Thyroid gland (tissue), 4 donors: ENCODE results near the gene MAST4.

Experiments
- POLR2A ChIP-seq, 2 donors: fragments of 450-650 bp; IDR thresholded peaks; one replicate each; pipeline ENCODE4 v1.6.1; 2017; ENCODE audit warnings: antibody characterized with exemption in 2 of 2, mild to moderate bottlenecking in 2 of 2, moderate library complexity in 1 of 2
- TF ChIP-seq, protein P1 (sequence below), 6 experiments: fragments of 200-600 bp in 3 of 6; fragments of 450-650 bp in 3 of 6; sonication (generic) in 3 of 6; IDR thresholded peaks; one replicate each; pipeline ENCODE4 v1.5.1; 2016 to 2019; ENCODE audit warnings: antibody characterized with exemption in 6 of 6, mild to moderate bottlenecking in 2 of 6, inconsistent platforms in 1 of 6, moderate library complexity in 1 of 6

DNA sequence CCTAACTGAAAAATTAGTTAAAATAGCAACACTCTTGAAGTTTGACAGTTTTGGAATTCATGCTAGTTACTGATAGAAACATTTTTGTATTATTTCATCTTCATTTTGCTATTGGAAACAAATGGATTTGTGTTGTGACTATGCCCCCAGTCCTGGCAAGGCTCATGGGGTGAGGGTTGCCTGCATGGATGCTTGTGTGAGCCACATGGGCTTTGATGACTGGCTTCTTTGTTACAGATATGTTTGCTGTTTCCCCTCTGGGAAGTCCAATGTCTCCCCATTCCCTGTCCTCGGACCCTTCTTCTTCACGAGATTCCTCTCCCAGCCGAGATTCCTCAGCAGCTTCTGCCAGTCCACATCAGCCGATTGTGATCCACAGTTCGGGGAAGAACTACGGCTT is 556.2 kb downstream of the MAST4 start:
- TF ChIP-seq, protein P1, sequence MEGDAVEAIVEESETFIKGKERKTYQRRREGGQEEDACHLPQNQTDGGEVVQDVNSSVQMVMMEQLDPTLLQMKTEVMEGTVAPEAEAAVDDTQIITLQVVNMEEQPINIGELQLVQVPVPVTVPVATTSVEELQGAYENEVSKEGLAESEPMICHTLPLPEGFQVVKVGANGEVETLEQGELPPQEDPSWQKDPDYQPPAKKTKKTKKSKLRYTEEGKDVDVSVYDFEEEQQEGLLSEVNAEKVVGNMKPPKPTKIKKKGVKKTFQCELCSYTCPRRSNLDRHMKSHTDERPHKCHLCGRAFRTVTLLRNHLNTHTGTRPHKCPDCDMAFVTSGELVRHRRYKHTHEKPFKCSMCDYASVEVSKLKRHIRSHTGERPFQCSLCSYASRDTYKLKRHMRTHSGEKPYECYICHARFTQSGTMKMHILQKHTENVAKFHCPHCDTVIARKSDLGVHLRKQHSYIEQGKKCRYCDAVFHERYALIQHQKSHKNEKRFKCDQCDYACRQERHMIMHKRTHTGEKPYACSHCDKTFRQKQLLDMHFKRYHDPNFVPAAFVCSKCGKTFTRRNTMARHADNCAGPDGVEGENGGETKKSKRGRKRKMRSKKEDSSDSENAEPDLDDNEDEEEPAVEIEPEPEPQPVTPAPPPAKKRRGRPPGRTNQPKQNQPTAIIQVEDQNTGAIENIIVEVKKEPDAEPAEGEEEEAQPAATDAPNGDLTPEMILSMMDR (IDR thresholded peaks at IDR 0.05), result no peak
- no peak for TF ChIP-seq POLR2A (IDR thresholded peaks at IDR 0.05)
